Right lobe of liver (tissue), 6 donors: ENCODE measurements around the gene SOX10. TPM values are rescaled to one million over a fixed set of nuclear protein-coding genes. Genes with fewer than 3 reads are reported as not detected.

Experiments
- ATAC-seq, 4 donors: fragments of 200-7000 bp; cut with Tn5 transposase; one replicate each; pipeline ENCODE4 v1.9.1; 2020; ENCODE audit warnings: mild to moderate bottlenecking in 4 of 4, moderate library complexity in 4 of 4
- DNase-seq, 3 donors: peaks; one replicate each; pipeline ENCODE4 v3.0.0-alpha.2; 2020
- H3K27ac ChIP-seq, 3 donors: fragments of 200-600 bp; one replicate each; pipeline ENCODE4 v1.8.0; 2022
- H3K27me3 ChIP-seq, 2 donors: fragments of 200-600 bp; one replicate each; pipeline ENCODE4 v1.8.0; 2022
- H3K36me3 ChIP-seq, 4 donors: fragments of 200-600 bp; sonication (generic) in 1 of 4; one replicate each; pipeline versions ENCODE4 v1.5.1 to v1.8.0; 2017 to 2022; ENCODE audit warnings: control low read depth in 1 of 4
- H3K4me1 ChIP-seq, 4 donors: fragments of 200-600 bp; sonication (generic) in 1 of 4; one replicate each; pipeline versions ENCODE4 v1.5.1 to v1.8.0; 2017 to 2022; ENCODE audit warnings: control low read depth in 1 of 4
- H3K4me3 ChIP-seq, 3 donors: fragments of 200-600 bp; one replicate each; pipeline ENCODE4 v1.8.0; 2022
- H3K9me3 ChIP-seq, 4 donors: fragments of 200-600 bp; sonication (generic) in 1 of 4; one replicate each; pipeline versions ENCODE4 v1.5.1 to v1.8.0; 2017 to 2022; ENCODE audit warnings: control low read depth in 1 of 4
- POLR2A ChIP-seq: fragments of 450-650 bp; IDR thresholded peaks from one replicate; pipeline ENCODE4 v1.6.1; 2017; ENCODE audit warnings: antibody characterized with exemption, mild to moderate bottlenecking
- WGBS: methylation state at CpG from one replicate; pipeline ENCODE4 v1.1.6; 2018; ENCODE audit warnings: low coverage, low lambda C conversion rate; ENCODE audit not compliant: insufficient coverage; ENCODE audit errors: missing lambda C conversion rate; 5-methylcytosine and 5-hydroxymethylcytosine counted together
- intact Hi-C, 2 donors: fragments of 100-400 bp; cut with DNase I; formaldehyde crosslinking; loops; one replicate each; pipeline versions ENCODE4 v1.11.2 to v1.14.1; 2022
- long read RNA-seq: library from polyadenylated mRNA; unstranded; transcript quantifications from one replicate; pipeline ENCODE4 v2.0.0, GENCODE V29; 2019
- total RNA-seq, 6 experiments: library from RNA; depleted of rRNA in 2 of 6; stranded (reverse); fragments of >200 nt in 2 of 6; fragmentation: NEBNext Ultra II Directional in 3 of 6; extraction: Animal tissue kit (Norgen Biotek cat#: 25700) in 3 of 6; gene quantifications; one replicate each; pipeline versions ENCODE4 v1.1.0 to v1.2.4, GENCODE V29; 2016 to 2023
- TF ChIP-seq, protein P1 (sequence below), 4 donors: fragments of 200-600 bp in 3 of 4; fragments of 450-650 bp in 1 of 4; IDR thresholded peaks; one replicate each; pipeline versions ENCODE4 v1.5.1 to v1.8.0; 2016 to 2022; ENCODE audit warnings: antibody characterized with exemption in 4 of 4, mild to moderate bottlenecking in 2 of 4
- donor health status: DM: no; HTN: yes; CAD: no.
- donor health status: DM: no; HTN: no; CAD: no.
- donor health status: DM: no; HTN: no; CAD: no.
- donor health status: DM: no; HTN: yes; CAD: no.
- donor health status: DM: no; HTN: yes; CAD: no.

SOX10 gene
- total RNA-seq = under 1 TPM in 2 of 6 experiments, not detected in 4; 0.24 to 0.29 TPM
- long read RNA-seq = 0 reads

DNA sequence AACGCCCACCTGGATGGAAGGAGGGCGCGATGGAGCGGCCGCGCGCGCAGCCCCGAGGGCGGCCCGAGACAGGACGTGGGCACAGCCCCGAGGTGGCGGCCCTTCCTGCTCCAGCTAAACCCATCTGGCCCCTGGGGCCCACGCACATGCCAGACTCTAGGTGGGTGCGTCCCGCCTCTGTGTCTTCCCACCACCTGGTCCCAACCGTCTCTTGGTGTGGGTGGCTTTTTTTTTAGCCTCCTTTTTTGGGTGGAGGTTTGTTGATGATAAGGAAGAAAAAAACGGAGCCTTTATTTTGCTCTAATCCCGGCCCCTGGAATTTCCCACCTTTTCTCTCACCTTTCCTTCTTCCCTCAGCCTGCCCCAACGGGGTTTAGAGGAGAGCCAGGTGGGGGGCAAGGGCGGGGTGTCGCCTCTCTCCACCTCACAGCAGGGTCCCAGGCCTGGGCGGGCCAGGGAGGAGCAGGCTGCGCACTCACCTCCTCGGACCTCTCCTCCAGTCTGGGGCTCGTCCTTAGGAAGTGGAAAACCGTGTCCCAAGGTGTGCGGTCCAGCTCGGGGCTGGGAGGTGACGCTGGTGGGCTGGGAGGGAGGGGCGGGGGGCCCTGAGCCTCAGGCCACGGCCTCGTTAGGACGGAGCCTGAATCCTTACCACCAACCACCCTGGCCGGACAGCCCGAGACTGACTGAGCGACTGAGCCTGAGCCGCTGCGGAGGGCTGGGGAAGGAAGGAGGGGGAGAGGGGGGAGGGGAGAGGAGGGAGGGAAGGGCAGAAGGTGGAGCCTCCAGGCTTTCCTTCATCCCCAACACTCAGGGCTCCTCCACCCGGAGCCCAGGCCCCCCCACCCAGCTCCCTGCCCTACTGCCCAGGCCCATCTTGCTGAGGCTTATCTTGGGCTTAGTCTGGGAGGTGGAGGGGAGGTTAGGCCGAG, at the start of gene SOX10:
TSS of gene SOX10 (minus strand) at position 696 of the 932 bp plus-strand sequence. CDS start 771 bp downstream, outside the sequence.
- Histone ChIP-seq H3K27ac (no peak within 1 kb of the TSS), H3K36me3 (no peaks in the 10 kb centered on the region), H3K9me3 (no peaks in the 10 kb centered on the region), H3K27me3 (no peaks in the 10 kb centered on the region), H3K4me3 (no peak within 1 kb of the TSS), H3K4me1 (peaks cover 0 to 23% (median 7%) of the 10 kb centered on the region in 4 donors)
- no peak for ATAC-seq
- WGBS = 80% methylated on average over 7 of the region's 42 CpGs
- intact Hi-C loops = no loop called here
- DNase-seq = no peak
- no peak for TF ChIP-seq POLR2A

DNA sequence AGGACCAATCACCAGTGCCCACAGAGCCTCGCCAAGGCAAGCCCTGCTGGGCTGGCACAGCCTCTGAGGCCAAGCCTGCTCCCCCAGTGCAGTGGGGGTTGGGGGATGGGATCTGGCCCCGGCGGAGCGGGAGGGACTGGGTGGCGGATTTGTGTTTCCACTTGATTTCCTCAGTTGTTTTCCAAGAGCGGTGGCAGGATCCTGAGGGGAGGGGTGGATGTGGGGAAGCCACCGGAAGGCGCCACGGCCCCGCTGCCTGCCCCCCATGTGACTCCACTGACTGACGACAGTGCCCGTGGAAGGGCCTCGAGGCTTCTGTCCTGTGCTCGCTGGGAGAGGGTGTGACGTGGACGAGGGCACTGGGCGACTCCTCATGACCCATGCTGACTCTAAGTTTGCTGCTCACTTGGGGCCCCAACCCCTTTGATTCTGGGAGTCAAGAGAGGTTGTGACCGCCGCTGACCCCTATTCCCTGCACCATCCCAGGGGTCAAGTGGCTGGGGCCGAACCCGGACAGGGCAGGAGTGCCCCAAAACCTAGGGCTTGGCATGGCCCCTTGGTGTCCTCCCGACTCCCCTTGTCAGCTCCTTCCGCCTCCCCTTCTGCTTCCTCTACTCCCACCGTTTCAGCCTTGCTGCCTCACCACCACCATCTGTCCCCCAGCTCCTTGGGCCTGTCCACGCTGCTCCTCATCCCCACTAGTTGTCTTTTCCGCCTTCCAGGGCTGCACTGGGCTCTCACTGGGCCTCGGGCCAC, 49.3 kb upstream of the SOX10 start:
- Histone ChIP-seq H3K4me1 (no peaks in the 10 kb centered on the region), H3K27ac (peak overlapping the region; percentile 11 to 60 (median 43)), H3K9me3 (no peaks in the 10 kb centered on the region), H3K36me3 (no peaks in the 10 kb centered on the region), H3K27me3 (no peaks in the 10 kb centered on the region), H3K4me3 (no peak overlapping the region)
- DNase-seq (no peak), ATAC-seq (peak; percentile 4 to 33 (median 26))
- intact Hi-C loops = no loop called here
- TF ChIP-seq, protein P1, sequence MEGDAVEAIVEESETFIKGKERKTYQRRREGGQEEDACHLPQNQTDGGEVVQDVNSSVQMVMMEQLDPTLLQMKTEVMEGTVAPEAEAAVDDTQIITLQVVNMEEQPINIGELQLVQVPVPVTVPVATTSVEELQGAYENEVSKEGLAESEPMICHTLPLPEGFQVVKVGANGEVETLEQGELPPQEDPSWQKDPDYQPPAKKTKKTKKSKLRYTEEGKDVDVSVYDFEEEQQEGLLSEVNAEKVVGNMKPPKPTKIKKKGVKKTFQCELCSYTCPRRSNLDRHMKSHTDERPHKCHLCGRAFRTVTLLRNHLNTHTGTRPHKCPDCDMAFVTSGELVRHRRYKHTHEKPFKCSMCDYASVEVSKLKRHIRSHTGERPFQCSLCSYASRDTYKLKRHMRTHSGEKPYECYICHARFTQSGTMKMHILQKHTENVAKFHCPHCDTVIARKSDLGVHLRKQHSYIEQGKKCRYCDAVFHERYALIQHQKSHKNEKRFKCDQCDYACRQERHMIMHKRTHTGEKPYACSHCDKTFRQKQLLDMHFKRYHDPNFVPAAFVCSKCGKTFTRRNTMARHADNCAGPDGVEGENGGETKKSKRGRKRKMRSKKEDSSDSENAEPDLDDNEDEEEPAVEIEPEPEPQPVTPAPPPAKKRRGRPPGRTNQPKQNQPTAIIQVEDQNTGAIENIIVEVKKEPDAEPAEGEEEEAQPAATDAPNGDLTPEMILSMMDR (IDR thresholded peaks at IDR 0.05) = no peak
- no peak for TF ChIP-seq POLR2A
- 37% methylated on average over 5 of the region's 27 CpGs for WGBS

DNA sequence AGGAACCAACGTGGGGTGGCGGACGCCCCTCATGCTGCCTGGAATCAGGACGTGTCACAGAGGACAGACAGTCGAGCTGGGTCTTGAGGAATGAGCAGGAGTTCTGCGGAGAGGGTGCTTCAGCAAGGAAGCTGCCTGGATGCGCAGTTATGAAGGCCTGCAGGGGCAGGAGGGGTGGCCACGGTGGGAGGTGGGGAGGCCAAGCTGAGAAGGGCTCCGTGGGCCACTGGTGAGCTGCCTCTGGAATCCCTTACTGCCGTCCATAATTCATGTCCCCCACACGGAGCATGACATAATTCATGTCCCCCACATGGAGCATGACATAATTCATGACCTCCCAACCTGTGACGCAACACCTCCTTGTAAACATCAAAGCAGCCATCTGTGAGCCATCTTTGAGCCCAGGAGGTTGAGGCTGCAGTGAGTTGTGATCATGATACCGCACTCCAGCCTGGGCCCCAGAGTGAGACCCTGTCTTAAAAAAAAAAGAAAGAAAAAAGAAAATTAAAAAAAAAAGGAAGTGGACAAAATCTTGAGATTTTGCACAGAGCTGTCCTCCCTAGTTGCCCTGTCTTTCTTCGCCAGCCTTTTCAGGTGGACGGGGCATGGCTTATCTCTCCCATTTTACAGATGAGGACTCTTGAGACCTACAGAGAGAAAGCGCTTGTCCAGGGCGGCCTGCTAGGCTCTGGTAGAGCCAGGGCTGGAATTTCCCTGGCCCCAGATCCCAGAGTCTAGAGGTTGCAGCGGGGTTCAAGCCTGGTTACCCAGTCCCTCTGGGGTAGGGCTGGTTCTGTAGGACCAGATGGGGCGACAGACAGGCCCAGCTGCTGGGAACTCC, 48.5 kb upstream of the SOX10 start:
- TF ChIP-seq POLR2A = no peak
- TF ChIP-seq, protein P1 (IDR thresholded peaks at IDR 0.05) = no peak
- H3K4me3 ChIP-seq = no peak overlapping the region
- intact Hi-C loops = no loop called here
- H3K9me3 ChIP-seq = no peaks in the 10 kb centered on the region
- no peaks in the 10 kb centered on the region for H3K36me3 ChIP-seq
- H3K27ac ChIP-seq = no peak overlapping the region
- no peaks in the 10 kb centered on the region for H3K27me3 ChIP-seq
- DNase-seq (no peak), ATAC-seq (peak in 2 of 4 donors; percentile 11 to 20)
- WGBS = 92% methylated on average over 5 of the region's 19 CpGs
- H3K4me1 ChIP-seq = no peaks in the 10 kb centered on the region

DNA sequence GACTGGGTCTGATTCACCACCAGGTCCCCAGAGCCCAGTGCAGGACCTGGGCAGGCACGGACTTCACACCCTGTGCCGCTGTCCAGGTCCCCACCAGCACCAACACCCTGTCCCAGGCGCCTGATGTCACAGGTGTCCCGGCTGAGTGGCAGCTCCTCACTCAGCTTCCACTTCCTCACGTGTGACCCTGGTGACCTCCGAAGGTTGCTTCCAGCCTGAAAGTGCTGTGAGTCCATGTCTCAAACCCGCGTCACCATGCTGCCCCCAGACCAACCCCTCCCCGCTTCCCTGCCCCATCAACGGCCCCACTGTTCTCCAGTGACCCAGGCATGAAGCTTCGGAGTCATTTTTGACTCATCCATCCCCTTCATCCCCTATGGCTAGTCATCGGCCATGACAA, 47.1 kb upstream of the SOX10 start:
- no peak for TF ChIP-seq POLR2A
- TF ChIP-seq, protein P1 (IDR thresholded peaks at IDR 0.05) = no peak
- ATAC-seq (no peak), DNase-seq (no peak)
- WGBS = 81% methylated on average over 5 of the region's 12 CpGs
- no peak overlapping the region for H3K27ac ChIP-seq
- no peaks in the 10 kb centered on the region for H3K36me3 ChIP-seq
- H3K4me3 ChIP-seq = no peak overlapping the region
- no peaks in the 10 kb centered on the region for H3K27me3 ChIP-seq
- H3K9me3 ChIP-seq = no peaks in the 10 kb centered on the region
- no peaks in the 10 kb centered on the region for H3K4me1 ChIP-seq
- intact Hi-C loops = no loop called here
